Measurements from ENCODE around the gene MRPL27.

Gene MRPL27

GRCh38 chr17:50356892-50357510, 16.0 kb downstream of the MRPL27 start:
- Histone ChIP-seq H3K4me3 (ENCODE audit: low read depth in 1 of 2, low read length in 1 of 2) (no peak overlapping the region), H3K4me1 (ENCODE audit: control insufficient read depth in 1 of 2, insufficient read depth in 1 of 2, low read depth in 1 of 2, low read length in 1 of 2) (peaks cover under 1 to 2% of the 10 kb centered on the region in 2 experiments), H3K9me3 (no peaks in the 10 kb centered on the region), H3K36me3 (peaks cover 77% of the 10 kb centered on the region), H3K27me3 (no peaks in the 10 kb centered on the region), H3K27ac (no peak overlapping the region)
- no peak for TF ChIP-seq CTCF (IDR thresholded peaks at IDR 0.05)

GRCh38 chr17:50356418-50356817, 16.6 kb downstream of the MRPL27 start:
- TF ChIP-seq CTCF (IDR thresholded peaks at IDR 0.05): no peak
- H3K9me3 ChIP-seq: no peaks in the 10 kb centered on the region
- H3K27me3 ChIP-seq: no peaks in the 10 kb centered on the region
- no peaks in the 10 kb centered on the region for H3K4me1 ChIP-seq (ENCODE audit: control insufficient read depth in 1 of 2, insufficient read depth in 1 of 2, low read depth in 1 of 2, low read length in 1 of 2)
- H3K27ac ChIP-seq: no peak overlapping the region
- peaks cover 77% of the 10 kb centered on the region for H3K36me3 ChIP-seq
- no peak overlapping the region for H3K4me3 ChIP-seq (ENCODE audit: low read depth in 1 of 2, low read length in 1 of 2)

- no peaks in the 10 kb centered on the region for H3K9me3 ChIP-seq
- H3K4me3 ChIP-seq (ENCODE audit: low read depth in 1 of 2, low read length in 1 of 2): no peak overlapping the region
- no peaks in the 10 kb centered on the region for H3K27me3 ChIP-seq
- H3K4me1 ChIP-seq (ENCODE audit: control insufficient read depth in 1 of 2, insufficient read depth in 1 of 2, low read depth in 1 of 2, low read length in 1 of 2): no peaks in the 10 kb centered on the region
- H3K36me3 ChIP-seq: peaks cover 73% of the 10 kb centered on the region
- H3K27ac ChIP-seq: no peak overlapping the region
- no peak for TF ChIP-seq CTCF (IDR thresholded peaks at IDR 0.05)
These were observed 17.2 kb downstream of the MRPL27 start for GRCh38 chr17:50355701-50356341.

GRCh38 chr17:50355336-50355700, 17.7 kb downstream of the MRPL27 start:
- Histone ChIP-seq H3K4me3 (ENCODE audit: low read depth in 1 of 2, low read length in 1 of 2) (no peak overlapping the region), H3K27ac (no peak overlapping the region), H3K27me3 (no peaks in the 10 kb centered on the region), H3K9me3 (no peaks in the 10 kb centered on the region), H3K36me3 (peaks cover 70% of the 10 kb centered on the region), H3K4me1 (ENCODE audit: control insufficient read depth in 1 of 2, insufficient read depth in 1 of 2, low read depth in 1 of 2, low read length in 1 of 2) (no peaks in the 10 kb centered on the region)
- no peak for TF ChIP-seq CTCF (IDR thresholded peaks at IDR 0.05)

GRCh38 chr17:50354776-50355175, 18.2 kb downstream of the MRPL27 start:
- Histone ChIP-seq H3K27ac (no peak overlapping the region), H3K4me3 (ENCODE audit: low read depth in 1 of 2, low read length in 1 of 2) (no peak overlapping the region), H3K4me1 (ENCODE audit: control insufficient read depth in 1 of 2, insufficient read depth in 1 of 2, low read depth in 1 of 2, low read length in 1 of 2) (no peaks in the 10 kb centered on the region), H3K9me3 (no peaks in the 10 kb centered on the region), H3K36me3 (peaks cover 65% of the 10 kb centered on the region), H3K27me3 (no peaks in the 10 kb centered on the region)
- no peak for TF ChIP-seq CTCF (IDR thresholded peaks at IDR 0.05)
